ENCODE measurements around the gene C1orf122.

C1orf122 gene

GRCh38 chr1:37821481-37821880 is 13.9 kb downstream of the C1orf122 start:
- Histone ChIP-seq H3K9me3 (ENCODE audit: control insufficient read depth, low read length) (no peaks in the 10 kb centered on the region), H3K36me3 (ENCODE audit: control insufficient read depth, insufficient read depth, low read length) (no peaks in the 10 kb centered on the region), H3K4me1 (peaks cover 2% of the 10 kb centered on the region), H3K4me2 (ENCODE audit: low read length) (no peak overlapping the region), H3K27ac (no peak overlapping the region), H3K79me2 (no peaks in the 10 kb centered on the region), H3K4me3 (ENCODE audit: low read depth, low read length) (no peak overlapping the region), H3K27me3 (ENCODE audit: control insufficient read depth, insufficient read depth, low read length) (no peaks in the 10 kb centered on the region), H3K9ac (no peak overlapping the region), H2AFZ (no peak overlapping the region)
- no peak for TF ChIP-seq CTCF (IDR thresholded peaks at IDR 0.05)

GRCh38 chr1:37822906-37823815 is 15.6 kb downstream of the C1orf122 start:
- H3K36me3 ChIP-seq (ENCODE audit: control insufficient read depth, insufficient read depth, low read length), result no peaks in the 10 kb centered on the region
- H3K4me1 ChIP-seq, result no peaks in the 10 kb centered on the region

GRCh38 chr1:37824001-37824400 is 16.4 kb downstream of the C1orf122 start:
- no peak overlapping the region for H2AFZ ChIP-seq
- H3K4me3 ChIP-seq (ENCODE audit: low read depth, low read length), result no peak overlapping the region
- H3K4me1 ChIP-seq, result no peaks in the 10 kb centered on the region
- H3K27ac ChIP-seq, result no peak overlapping the region
- no peak overlapping the region for H3K9ac ChIP-seq
- no peaks in the 10 kb centered on the region for H3K36me3 ChIP-seq (ENCODE audit: control insufficient read depth, insufficient read depth, low read length)
- no peaks in the 10 kb centered on the region for H3K9me3 ChIP-seq (ENCODE audit: control insufficient read depth, low read length)
- no peaks in the 10 kb centered on the region for H3K27me3 ChIP-seq (ENCODE audit: control insufficient read depth, insufficient read depth, low read length)
- H3K79me2 ChIP-seq, result no peaks in the 10 kb centered on the region
- TF ChIP-seq CTCF (IDR thresholded peaks at IDR 0.05), result no peak
- H3K4me2 ChIP-seq (ENCODE audit: low read length), result no peak overlapping the region

More at GRCh38 chr1:37822906-37823815, 15.6 kb downstream of the C1orf122 start:
- H3K9me3 ChIP-seq (ENCODE audit: control insufficient read depth, low read length), result no peaks in the 10 kb centered on the region
- TF ChIP-seq CTCF (IDR thresholded peaks at IDR 0.05), result no peak
- no peaks in the 10 kb centered on the region for H3K27me3 ChIP-seq (ENCODE audit: control insufficient read depth, insufficient read depth, low read length)
- H3K4me2 ChIP-seq (ENCODE audit: low read length), result no peak overlapping the region
- no peak overlapping the region for H3K9ac ChIP-seq
- H3K27ac ChIP-seq, result no peak overlapping the region
- H2AFZ ChIP-seq, result no peak overlapping the region
- no peaks in the 10 kb centered on the region for H3K79me2 ChIP-seq
- H3K4me3 ChIP-seq (ENCODE audit: low read depth, low read length), result no peak overlapping the region

- no peak for TF ChIP-seq CTCF (IDR thresholded peaks at IDR 0.05)
- Histone ChIP-seq H3K9me3 (ENCODE audit: control insufficient read depth, low read length) (no peaks in the 10 kb centered on the region), H3K4me3 (ENCODE audit: low read depth, low read length) (no peak overlapping the region), H2AFZ (no peak overlapping the region), H3K27ac (no peak overlapping the region), H3K9ac (no peak overlapping the region), H3K4me2 (ENCODE audit: low read length) (no peak overlapping the region), H3K27me3 (ENCODE audit: control insufficient read depth, insufficient read depth, low read length) (no peaks in the 10 kb centered on the region), H3K79me2 (no peaks in the 10 kb centered on the region), H3K4me1 (no peaks in the 10 kb centered on the region), H3K36me3 (ENCODE audit: control insufficient read depth, insufficient read depth, low read length) (no peaks in the 10 kb centered on the region)
These were observed 17.9 kb downstream of the C1orf122 start for GRCh38 chr1:37825506-37825905.
